Hematopoietic multipotent progenitor cell treated with erythropoietin and hydrocortisone succinate and interleukin-3 and kit ligand, for 6 days (in vitro differentiated cells): ENCODE measurements around the gene RHBDL1.
"Not testable (repeated sequence)": the region's sequence is repeated elsewhere in the genome, so short reads cannot be mapped to it uniquely, and the experiment has no call there.

Experiments used
- DNase-seq: peaks from one replicate; pipeline ENCODE4 v3.0.0-alpha.2; 2015

Gene RHBDL1

GRCh38 chr16:687499-687898 is 12.0 kb downstream of the RHBDL1 start:
- DNase-seq, result no peak

- DNase-seq, result no peak
Observed at GRCh38 chr16:689175-689897, 13.9 kb downstream of the RHBDL1 start.

GRCh38 chr16:691242-691641 is 15.8 kb downstream of the RHBDL1 start:
- not testable (repeated sequence) for DNase-seq

- DNase-seq, result no peak
Observed at GRCh38 chr16:692356-693108, 17.1 kb downstream of the RHBDL1 start.

- no peak for DNase-seq
Observed at GRCh38 chr16:693364-693763, 17.9 kb downstream of the RHBDL1 start.

- no peak for DNase-seq
Observed at GRCh38 chr16:693766-694165, 18.3 kb downstream of the RHBDL1 start.

- no peak for DNase-seq
Observed at GRCh38 chr16:694187-694862, 18.9 kb downstream of the RHBDL1 start.

- no peak for DNase-seq
Observed at GRCh38 chr16:694863-695354, 19.4 kb downstream of the RHBDL1 start.

- peak; percentile 69 for DNase-seq
Observed at GRCh38 chr16:695355-696089, 20.1 kb downstream of the RHBDL1 start.

GRCh38 chr16:698911-699671 is 23.6 kb downstream of the RHBDL1 start:
- DNase-seq, result no peak

GRCh38 chr16:700684-701584 is 25.5 kb downstream of the RHBDL1 start:
- DNase-seq, result no peak

- DNase-seq, result no peak
Observed at GRCh38 chr16:702341-702740, 26.9 kb downstream of the RHBDL1 start.

- no peak for DNase-seq
Observed at GRCh38 chr16:703406-703805, 27.9 kb downstream of the RHBDL1 start.

GRCh38 chr16:704047-704446 is 28.6 kb downstream of the RHBDL1 start:
- DNase-seq, result no peak

GRCh38 chr16:704552-705380 is 29.3 kb downstream of the RHBDL1 start:
- no peak for DNase-seq

GRCh38 chr16:705431-706188 is 30.1 kb downstream of the RHBDL1 start, which contains the start of gene FBXL16:
TSS of gene FBXL16 (minus strand) at chr16:705801. CDS start at chr16:697405, 8,396 bp downstream.
- DNase-seq, result no peak

GRCh38 chr16:706189-707061 is 31.0 kb downstream of the RHBDL1 start:
- no peak for DNase-seq

- no peak for DNase-seq
Observed at GRCh38 chr16:707062-707538, 31.6 kb downstream of the RHBDL1 start.
